Left renal cortex interstitium (tissue), 4 donors: ENCODE measurements around the gene ART4. TPM values are rescaled to one million over a fixed set of nuclear protein-coding genes. Genes with fewer than 3 reads are reported as not detected.
A peak's percentile ranks its signal among the peaks of the same experiment; 100 is the strongest.

Source experiments
- DNase-seq, 4 donors: peaks; one replicate each; pipeline ENCODE4 v3.0.0-alpha.2; 2013; ENCODE audit warnings: low read depth in 4 of 4, low spot score in 2 of 4, missing footprints in 1 of 4
- polyA plus RNA-seq, 4 donors: library from polyadenylated mRNA; unstranded; fragments of 120-200 nt; gene quantifications; one replicate each; pipeline ENCODE4 v1.2.1, GENCODE V29; 2013; ENCODE audit not compliant: insufficient read length in 4 of 4

Gene ART4
- polyA plus RNA-seq, result under 1 TPM; 0.07 to 0.68 (median 0.17) TPM

GRCh38 chr12:14843425-14843887, at the start of gene ART4:
Gene ART4, minus strand, starts transcription at chr12:14843526. Its CDS starts 413 bp downstream, at chr12:14843113.
- no peak for DNase-seq

- no peak for DNase-seq
Observed at GRCh38 chr12:14892726-14893505, 49.6 kb upstream of the ART4 start.

GRCh38 chr12:14890701-14891100, 47.4 kb upstream of the ART4 start:
- DNase-seq, result no peak

- DNase-seq, result no peak
Observed at GRCh38 chr12:14886271-14886670, 42.9 kb upstream of the ART4 start.

GRCh38 chr12:14885718-14886221, 42.4 kb upstream of the ART4 start, which contains the start of gene MGP:
Gene MGP, minus strand, starts transcription at chr12:14885854. Its CDS starts 63 bp downstream, at chr12:14885791.
- DNase-seq, result no peak

GRCh38 chr12:14884458-14884878, 41.1 kb upstream of the ART4 start:
- peak in 2 of 4 donors; percentile 52 for DNase-seq

- peak in 1 of 4 donors; percentile 32 for DNase-seq
Observed at GRCh38 chr12:14883686-14884085, 40.4 kb upstream of the ART4 start.

GRCh38 chr12:14880890-14881453, 37.6 kb upstream of the ART4 start:
- no peak for DNase-seq

GRCh38 chr12:14879222-14879933, 36.1 kb upstream of the ART4 start:
- no peak for DNase-seq

- DNase-seq, result no peak
Observed at GRCh38 chr12:14878488-14878887, 35.2 kb upstream of the ART4 start.

- DNase-seq, result no peak
Observed at GRCh38 chr12:14876833-14877232, 33.5 kb upstream of the ART4 start.

GRCh38 chr12:14874882-14875281, 31.6 kb upstream of the ART4 start:
- no peak for DNase-seq

GRCh38 chr12:14873440-14874185, 30.3 kb upstream of the ART4 start:
- no peak for DNase-seq

- no peak for DNase-seq
Observed at GRCh38 chr12:14871886-14872285, 28.6 kb upstream of the ART4 start.

- DNase-seq, result no peak
Observed at GRCh38 chr12:14871247-14871646, 27.9 kb upstream of the ART4 start.

- DNase-seq, result no peak
Observed at GRCh38 chr12:14868916-14869506, 25.7 kb upstream of the ART4 start.

- no peak for DNase-seq
Observed at GRCh38 chr12:14860490-14860889, 17.2 kb upstream of the ART4 start.

GRCh38 chr12:14858513-14858912, 15.2 kb upstream of the ART4 start:
- DNase-seq, result no peak

GRCh38 chr12:14854586-14855183, 11.4 kb upstream of the ART4 start:
- no peak for DNase-seq

- DNase-seq, result no peak
Observed at GRCh38 chr12:14853961-14854360, 10.6 kb upstream of the ART4 start.
